ENCODE data around the gene MAST2. TPM values are rescaled to one million over a fixed set of nuclear protein-coding genes. Genes with fewer than 3 reads are reported as not detected.

MAST2 gene
- total RNA-seq, 1 experiment from 2014 or later: 41.9 TPM

GRCh38 chr1:45928486-45929205, 125.2 kb downstream of the MAST2 start:
- intact Hi-C loops (cut with micrococcal nuclease): no loop called here
- H3K9me3 ChIP-seq (ENCODE audit: control insufficient read depth in 1 of 2, insufficient read depth in 1 of 2, low read depth in 1 of 2, low read length in 2 of 2): no peaks in the 10 kb centered on the region
- POLR2A ChIA-PET: interaction anchor here (1.5 kb wide), 1 partner anchor 407 kb away, joined by 3 read pairs; the partner anchor contains the start of gene PRDX1

More at GRCh38 chr1:45928486-45929205, 125.2 kb downstream of the MAST2 start:
- peaks cover 33 to 71% of the 10 kb centered on the region in 2 experiments for H3K4me1 ChIP-seq (ENCODE audit: control insufficient read depth in 1 of 2, insufficient read depth in 2 of 2, low read length in 2 of 2)
- ATAC-seq (peak; percentile 42), DNase-seq (ENCODE audit: low read depth, low spot score) (no peak)
- H3K27ac ChIP-seq (ENCODE audit: low read depth, low read length): peak overlapping the region; percentile 73
- H3K4me2 ChIP-seq (ENCODE audit: low read length): peak overlapping the region; percentile 62
- H3K36me3 ChIP-seq (ENCODE audit: control insufficient read depth in 1 of 2, insufficient read depth in 2 of 2, low read length in 2 of 2): no peaks in the 10 kb centered on the region
- no TSS peak for BruUV-seq (replicated peaks)
- no peak for TF ChIP-seq MAX (IDR thresholded peaks at IDR 0.05)
- no peak for TF ChIP-seq CTCF (IDR thresholded peaks at IDR 0.05 in 2 of 3, conservative IDR thresholded peaks at IDR 0.05 in 1 of 3; ENCODE audit: borderline replicate concordance in 1 of 3, insufficient read depth in 1 of 3, low read depth in 2 of 3, low read length in 2 of 3)
- TF ChIP-seq SRF (IDR thresholded peaks at IDR 0.05; ENCODE audit: low read depth): 0 out of 2 replicates have a peak, but pooled peaks have one; percentile 3
- H2AFZ ChIP-seq (ENCODE audit: low read depth, low read length, poor library complexity, severe bottlenecking): no peak overlapping the region
- H3K4me3 ChIP-seq (replicated peaks in 1 of 2; ENCODE audit: low read depth in 1 of 2, low read length in 2 of 2): peak overlapping the region in 1 of 2 experiments; percentile 9; a peak in 1 of 4 replicates
- CTCF ChIA-PET: no interaction called here
- H3K27me3 ChIP-seq (ENCODE audit: insufficient read depth, low read length): no peaks in the 10 kb centered on the region
- H3K9me2 ChIP-seq (ENCODE audit: insufficient read depth): no peaks in the 10 kb centered on the region
- no peaks in the 10 kb centered on the region for H4K20me1 ChIP-seq (ENCODE audit: insufficient read depth)
- peaks cover 15% of the 10 kb centered on the region for H3K79me2 ChIP-seq (ENCODE audit: insufficient read depth, low read length)
- peak overlapping the region; percentile 44 for H3K9ac ChIP-seq (ENCODE audit: low read length)
- RAD21 ChIA-PET (ENCODE audit: low non-redundant PET in 1 of 2, low total read pairs in 2 of 2, uncharacterized antibody in 2 of 2, unreplicated experiment in 2 of 2): no interaction called here
